Activated CD4-positive, alpha-beta T cell treated with anti-CD3 and anti-CD28 coated beads, Interleukin-2, amount 50 U/mL, for 4 hours (primary cell): Measurements from ENCODE around the gene KLHL22.
"Not testable (repeated sequence)": the region's sequence is repeated elsewhere in the genome, so short reads cannot be mapped to it uniquely, and the experiment has no call there.

ENCODE experiments used
- DNase-seq, 2 experiments: peaks; one replicate each; pipeline ENCODE4 v3.0.0-alpha.2; 2020

KLHL22 gene

DNA sequence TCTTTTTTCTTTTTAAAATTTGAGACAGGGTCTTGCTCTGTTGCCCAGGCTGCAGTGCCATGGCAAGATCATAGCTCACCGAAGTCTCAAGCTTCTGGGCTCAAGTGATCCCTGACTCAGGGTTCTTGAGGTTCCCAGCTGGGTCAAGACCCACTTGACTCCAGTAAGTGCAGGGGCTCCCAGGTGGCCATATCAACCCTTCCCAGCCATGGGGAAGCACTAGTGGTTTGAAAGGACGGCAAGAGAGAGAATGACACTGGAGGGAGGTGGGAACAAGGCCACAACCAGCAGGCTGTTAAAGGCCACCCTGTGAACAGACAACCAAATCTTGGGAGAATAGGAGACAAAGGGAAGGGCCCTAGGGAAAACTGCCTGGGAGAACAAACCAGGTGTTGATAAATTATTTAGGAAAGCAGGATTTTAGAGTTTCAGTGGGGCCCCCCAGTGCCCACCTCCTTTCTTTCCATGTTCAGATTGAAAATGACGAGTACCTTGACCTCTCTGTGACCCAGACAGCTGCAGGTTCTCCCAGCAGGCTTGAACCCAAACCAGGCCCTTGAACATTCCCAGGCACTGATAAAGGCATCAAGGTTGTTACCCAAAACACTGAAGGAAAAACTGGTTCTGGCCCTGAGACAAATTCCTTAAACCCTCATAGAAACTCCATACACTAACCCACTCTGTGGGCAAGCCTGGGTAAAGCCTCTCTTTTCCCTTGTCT lies 28.8 kb downstream of the KLHL22 start:
- DNase-seq: no peak

- no peak for DNase-seq
These were observed 29.9 kb downstream of the KLHL22 start for GRCh38 chr22:20465759-20466077.

DNA sequence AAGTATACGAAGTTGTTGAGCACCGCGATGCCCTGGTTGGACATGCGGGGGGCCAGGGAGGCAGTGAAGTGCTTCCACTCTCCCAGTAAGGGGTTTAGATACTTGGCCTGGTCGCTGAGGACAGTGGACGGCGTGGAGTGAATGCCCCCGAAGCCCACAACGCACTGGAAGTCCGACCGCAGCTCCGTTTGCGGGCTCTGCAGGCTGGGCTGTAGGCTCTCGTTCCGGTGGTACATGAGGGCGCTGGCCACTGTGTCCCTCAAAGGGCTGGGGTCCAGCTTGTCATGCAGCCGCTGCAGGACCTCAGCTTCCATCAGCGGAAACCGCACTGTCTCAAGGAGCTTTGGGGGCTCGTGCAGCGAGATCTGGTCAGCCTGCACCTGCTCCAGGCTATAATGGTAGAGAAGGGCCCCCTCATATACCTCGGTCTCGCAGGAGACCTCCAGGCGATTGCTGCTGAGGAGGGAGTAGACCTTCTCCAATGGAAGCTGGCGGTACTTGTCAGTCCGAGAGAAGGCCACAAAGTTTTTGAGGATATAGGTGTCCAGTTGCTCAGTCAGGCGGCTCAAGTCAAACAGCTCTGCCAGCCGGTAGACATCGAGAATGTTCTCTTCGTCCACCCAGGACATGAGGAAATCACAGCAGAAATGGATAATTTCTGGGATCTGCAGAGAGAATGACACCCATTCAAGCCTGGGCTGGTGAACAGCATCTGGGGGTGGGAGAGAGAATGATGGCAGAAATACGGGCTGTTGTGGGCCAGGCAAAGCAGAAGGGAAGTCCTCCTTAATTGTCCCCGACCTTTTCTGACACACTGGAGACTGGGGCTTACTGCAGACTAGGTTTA lies 30.5 kb downstream of the KLHL22 start:
- DNase-seq: no peak

DNA sequence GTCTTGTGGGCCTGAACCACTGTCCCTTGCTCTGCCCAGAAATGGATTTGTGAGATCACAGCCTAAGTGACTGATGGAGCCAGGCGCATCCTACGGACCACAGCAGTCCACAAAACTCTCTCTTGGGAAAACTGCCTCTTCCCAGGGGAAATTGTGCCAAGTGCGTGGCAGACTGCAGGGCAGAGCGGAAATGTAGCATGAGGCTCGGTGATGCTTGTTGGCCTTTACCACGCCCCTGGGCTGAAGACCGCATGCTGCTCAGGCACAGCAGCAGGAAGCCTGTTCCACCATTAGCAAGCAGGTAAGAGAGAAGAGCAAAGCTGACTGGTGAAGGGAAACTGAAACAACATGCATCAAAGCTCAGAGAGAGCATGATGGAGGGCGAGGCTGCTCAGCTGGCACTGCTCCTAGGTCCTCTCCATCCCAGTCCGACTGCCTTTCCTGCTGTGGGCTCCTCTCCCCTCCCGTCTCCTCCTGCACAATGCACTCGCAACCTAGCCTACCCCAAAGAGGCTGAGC lies 31.4 kb downstream of the KLHL22 start:
- DNase-seq: peak; percentile 44 to 46

GRCh38 chr22:20463324-20464095 lies 32.1 kb downstream of the KLHL22 start:
- DNase-seq: peak in 1 of 2 experiments; percentile 23

- no peak for DNase-seq
These were observed 35.7 kb downstream of the KLHL22 start for GRCh38 chr22:20459862-20460261.

- DNase-seq: no peak
These were observed 36.4 kb downstream of the KLHL22 start for GRCh38 chr22:20459152-20459542.

DNA sequence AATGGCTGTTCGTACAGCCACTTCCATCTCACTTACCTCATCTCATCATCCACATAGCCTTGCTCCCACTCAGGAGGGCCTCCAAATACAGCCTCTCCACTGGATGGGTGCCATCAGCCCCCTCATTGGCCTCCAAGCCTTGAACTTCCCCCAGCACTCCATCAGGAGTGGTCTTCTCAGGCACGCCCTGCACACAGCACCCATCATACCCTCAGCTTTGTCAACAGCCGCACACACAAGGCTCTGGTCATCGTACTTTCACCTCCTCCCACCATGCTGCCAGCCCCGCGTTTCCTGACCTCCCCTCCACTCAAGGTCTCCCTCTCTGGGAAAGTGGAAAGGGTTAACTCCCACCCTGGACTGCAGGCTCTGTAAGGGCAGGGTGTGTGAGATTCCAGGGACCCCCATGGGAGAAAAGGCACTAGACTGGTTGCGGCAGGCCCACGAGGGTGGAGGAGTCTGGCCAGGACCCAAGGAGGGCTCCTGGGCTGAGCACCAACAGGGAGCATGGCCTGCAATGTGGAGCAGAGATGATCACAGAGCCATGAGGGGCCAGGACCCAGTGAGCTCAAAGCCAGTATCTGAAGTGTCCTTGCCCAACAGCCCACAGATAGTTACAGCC lies 37.0 kb downstream of the KLHL22 start:
- no peak for DNase-seq

DNA sequence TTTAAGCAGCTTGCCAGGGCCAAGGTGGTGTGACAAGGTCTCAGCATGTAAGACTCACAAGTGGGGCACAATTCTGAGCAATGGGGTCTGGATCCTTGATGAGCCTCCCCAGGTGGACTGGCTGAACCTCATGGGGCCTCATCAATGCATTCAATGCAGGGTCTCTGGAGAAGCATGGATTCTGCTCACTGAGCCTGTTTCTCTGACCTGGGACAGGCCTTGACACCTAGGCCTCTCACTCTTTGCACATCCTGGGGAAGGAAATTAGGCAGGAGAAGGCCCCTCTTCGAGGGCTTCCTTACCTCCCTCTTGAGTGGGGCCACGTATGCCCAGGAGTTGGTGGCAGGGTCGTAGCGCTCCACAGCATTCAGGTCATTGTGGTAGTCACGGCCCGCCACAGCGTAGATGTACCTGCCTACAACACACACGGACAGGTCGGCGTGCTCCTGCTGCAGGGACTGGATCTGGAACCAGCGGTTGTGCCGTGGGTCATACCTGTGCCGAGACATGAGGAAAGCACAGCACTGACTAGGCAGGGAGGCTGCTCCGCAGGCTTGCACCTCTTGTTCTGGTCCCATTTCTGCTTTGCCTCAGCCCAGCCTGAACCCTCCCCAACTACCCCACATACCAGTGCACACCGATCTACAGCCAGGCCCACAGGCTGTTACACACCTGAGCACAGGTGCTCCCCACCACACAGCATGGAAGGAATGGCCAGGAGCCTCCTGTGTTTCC lies 37.9 kb downstream of the KLHL22 start:
- no peak for DNase-seq

- DNase-seq: no peak
These were observed 38.9 kb downstream of the KLHL22 start for GRCh38 chr22:20456722-20457076.

DNA sequence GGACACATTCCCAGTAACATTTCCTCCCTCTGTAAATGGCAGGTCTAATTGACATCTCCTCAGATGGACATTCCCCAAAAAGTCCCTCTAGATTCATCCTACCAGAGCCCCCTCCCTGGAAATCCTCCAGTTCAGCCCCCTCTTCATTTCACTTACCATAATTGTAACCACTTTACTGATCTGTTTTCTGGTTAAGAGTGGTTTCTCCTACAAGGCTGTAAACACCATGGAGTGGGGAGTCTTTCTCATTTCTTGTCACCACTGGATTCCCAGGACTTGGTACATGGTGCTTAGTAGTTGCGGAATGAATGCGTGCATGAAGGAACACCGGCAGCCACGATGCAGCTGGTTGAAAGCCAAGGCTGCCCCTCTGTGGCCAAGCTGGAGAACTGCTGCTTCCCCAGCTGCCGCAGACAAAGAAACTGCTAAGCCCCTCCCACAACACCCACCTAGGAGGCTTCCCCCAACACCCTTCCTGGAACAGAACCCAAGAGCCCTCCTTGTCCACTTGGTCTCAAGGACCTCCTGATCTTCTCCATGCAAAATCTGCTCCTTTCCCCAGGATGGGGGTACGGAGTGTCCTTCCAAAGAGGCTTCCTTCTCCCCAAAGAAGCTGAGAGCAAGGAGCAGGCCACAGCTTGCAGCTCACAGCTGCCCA lies 39.4 kb downstream of the KLHL22 start:
- peak; percentile 68 to 69 for DNase-seq

DNA sequence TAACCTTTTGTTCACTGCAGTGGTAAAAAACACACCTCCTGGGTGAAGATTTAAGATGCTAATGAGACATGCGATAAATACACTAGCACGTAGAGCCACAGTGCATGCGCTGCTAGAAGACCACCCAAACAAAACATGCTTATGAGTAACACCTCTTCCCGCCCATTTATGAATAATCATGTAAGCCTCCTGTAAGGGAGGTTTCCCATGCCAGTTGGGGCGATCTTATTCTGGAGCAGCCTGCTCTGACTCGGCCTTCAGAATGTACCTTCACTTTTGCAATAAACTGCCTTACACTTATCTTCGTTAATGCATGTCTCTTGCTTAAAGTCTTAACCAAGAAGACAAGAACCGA lies 39.9 kb downstream of the KLHL22 start:
- no peak for DNase-seq

- DNase-seq: no peak
These were observed 42.4 kb downstream of the KLHL22 start for GRCh38 chr22:20453222-20453621.

DNA sequence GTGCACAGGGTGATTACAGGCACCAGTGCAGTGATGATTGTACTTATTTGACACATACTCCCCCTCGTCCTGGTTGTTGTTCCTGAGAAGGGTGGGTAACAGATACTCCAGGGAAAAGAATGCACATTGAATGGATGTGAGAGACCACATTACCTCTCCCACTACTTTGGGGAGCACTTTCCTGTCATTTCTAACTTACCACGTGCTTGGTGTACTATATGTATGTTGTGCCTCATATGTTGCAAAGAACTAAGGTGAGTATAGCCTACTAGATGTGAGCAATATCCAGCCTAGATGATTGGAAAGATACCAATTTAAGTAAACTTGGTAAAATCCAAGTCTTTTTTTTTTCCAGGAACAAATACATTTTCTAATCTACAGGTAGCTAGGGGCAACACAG lies 43.7 kb downstream of the KLHL22 start:
- DNase-seq: no peak

DNA sequence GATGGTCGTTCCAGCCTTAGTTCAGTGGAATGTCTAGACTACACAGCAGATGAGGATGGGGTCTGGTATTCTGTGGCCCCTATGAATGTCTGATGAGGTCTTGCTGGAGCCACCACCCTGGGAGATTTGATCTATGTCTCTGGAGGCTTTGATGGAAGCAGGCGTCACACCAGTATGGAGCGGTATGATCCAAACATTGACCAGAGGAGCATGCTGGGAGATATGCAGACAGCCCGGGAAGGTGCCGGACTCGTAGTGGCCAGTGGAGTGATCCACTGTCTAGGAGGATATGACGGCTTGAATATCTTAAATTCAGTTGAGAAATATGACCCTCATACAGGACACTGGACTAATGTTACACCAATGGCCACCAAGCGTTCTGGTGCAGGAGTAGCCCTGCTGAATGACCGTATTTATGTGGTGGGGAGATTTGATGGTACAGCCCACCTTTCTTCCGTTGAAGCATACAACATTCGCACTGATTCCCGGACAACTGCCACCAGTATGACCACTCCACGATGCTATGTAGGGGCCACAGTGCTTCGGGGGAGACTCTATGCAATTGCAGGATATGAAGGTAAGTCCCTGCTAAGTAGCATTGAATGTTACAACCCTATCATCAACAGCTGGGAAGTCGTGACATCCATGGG lies 44.3 kb downstream of the KLHL22 start:
- DNase-seq: not testable (repeated sequence)

DNA sequence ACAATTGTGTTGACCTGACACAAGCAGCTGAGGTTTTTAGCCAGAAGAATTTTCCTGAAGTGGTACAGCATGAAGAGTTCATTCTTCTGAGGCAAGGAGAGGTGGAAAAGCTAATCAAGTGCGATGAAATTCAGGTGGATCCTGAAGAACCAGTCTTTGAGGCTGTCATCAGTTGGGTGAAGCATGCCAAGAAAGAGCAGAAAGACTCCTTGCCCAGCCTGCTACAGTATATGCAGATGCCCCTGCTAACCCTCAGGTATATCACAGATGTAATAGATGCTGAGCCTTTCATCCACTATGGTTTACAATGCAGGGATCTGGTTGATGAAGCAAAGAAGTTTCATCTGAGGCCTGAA lies 45.1 kb downstream of the KLHL22 start:
- no peak for DNase-seq

DNA sequence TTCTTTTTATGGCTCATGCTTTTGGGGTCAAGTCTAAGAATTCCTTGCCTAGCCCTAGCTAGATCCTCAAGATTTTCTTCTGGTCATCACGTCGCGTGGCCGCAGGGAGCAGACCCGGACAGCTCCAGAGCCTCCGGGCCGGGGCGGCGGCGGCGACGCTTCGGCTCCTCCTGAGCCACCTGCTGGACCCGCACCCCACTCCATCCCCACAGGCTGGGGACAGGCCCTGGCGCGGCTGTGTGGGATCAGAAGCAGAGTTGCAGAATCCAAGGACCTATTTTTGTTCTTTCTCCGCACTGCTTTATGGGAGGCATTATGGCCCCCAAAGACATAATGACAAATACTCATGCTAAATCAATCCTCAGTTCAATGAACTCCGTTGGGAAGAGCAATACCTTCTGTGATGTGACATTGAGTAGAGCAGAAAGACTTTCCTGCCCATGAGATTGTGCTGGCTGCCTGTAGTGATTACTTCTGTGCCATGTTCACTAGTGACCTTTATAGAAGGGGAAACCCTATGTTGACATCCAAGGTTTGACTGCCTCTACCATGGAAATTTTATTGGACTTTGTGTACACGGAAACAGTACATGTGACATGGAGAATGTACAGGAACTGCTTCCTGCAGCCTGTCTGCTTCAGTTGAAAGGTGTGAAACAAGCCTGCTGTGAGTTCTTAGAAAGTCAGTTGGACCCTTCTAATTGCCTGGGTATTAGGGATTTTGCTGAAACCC lies 45.6 kb downstream of the KLHL22 start:
- no peak for DNase-seq

GRCh38 chr22:20448630-20449029 lies 47.0 kb downstream of the KLHL22 start:
- no peak for DNase-seq

GRCh38 chr22:20446383-20446970 lies 49.1 kb downstream of the KLHL22 start:
- DNase-seq: no peak

- DNase-seq: no peak
These were observed 51.3 kb downstream of the KLHL22 start for GRCh38 chr22:20444325-20444724.
